B cell (primary cell): ENCODE measurements around the gene PPP1R18. TPM values are rescaled to one million over a fixed set of nuclear protein-coding genes. Genes with fewer than 3 reads are reported as not detected.

Source experiments
- ATAC-seq: fragments of 200-7000 bp; cut with Tn5 transposase; one replicate; pipeline ENCODE4 v1.10.0; 2021; ENCODE audit warnings: low read depth, mild to moderate bottlenecking, moderate number of reproducible peaks, moderate library complexity
- CTCF ChIA-PET: fragments of 350-600 bp; sonication (Branson Sonifier 250); formaldehyde crosslinking; loops from one replicate; lab custom pipeline; 2021; ENCODE audit warnings: antibody characterized with exemption, inconsistent platforms; lab: Charles Lee
- POLR2A ChIA-PET: fragments of 350-600 bp; sonication (Branson Sonifier 250); formaldehyde crosslinking; loops from one replicate; lab custom pipeline; 2021; ENCODE audit warnings: antibody characterized with exemption; lab: Charles Lee
- DNase-seq: peaks from one replicate; pipeline ENCODE4 v3.0.0; 2013
- H2AFZ ChIP-seq: 2 replicates; pipeline ENCODE4 v1.6.1; 2012; ENCODE audit warnings: mild to moderate bottlenecking, low read depth, low read length; ENCODE audit not compliant: insufficient read depth, poor library complexity, severe bottlenecking
- H3K27ac ChIP-seq, 2 donors: 1 replicate in 1 of 2; 2 replicates in 1 of 2; pipeline ENCODE4 v1.5.1; 2012 to 2013; ENCODE audit warnings: low read length in 2 of 2, mild to moderate bottlenecking in 2 of 2, moderate library complexity in 1 of 2
- H3K27me3 ChIP-seq, 4 experiments: fragments of 200-600 bp in 1 of 4; sonication (generic) in 1 of 4; replicated peaks in 1 of 4; 1 replicate in 2 of 4; 2 replicates in 2 of 4; pipeline versions ENCODE4 v1.6.1 to v1.7.0; 2013 to 2016; ENCODE audit warnings: low read length in 3 of 4, mild to moderate bottlenecking in 2 of 4, mixed read lengths in 1 of 4, moderate library complexity in 1 of 4; ENCODE audit not compliant: insufficient read depth in 4 of 4, control insufficient read depth in 3 of 4; ENCODE audit errors: control extremely low read depth in 1 of 4
- H3K36me3 ChIP-seq, 2 experiments: replicated peaks in 1 of 2; 1 replicate in 1 of 2; 2 replicates in 1 of 2; pipeline versions ENCODE4 v1.6.1 to v1.7.1; 2013; ENCODE audit warnings: low read length in 1 of 2; ENCODE audit not compliant: insufficient read depth in 2 of 2, control insufficient read depth in 1 of 2; ENCODE audit errors: control extremely low read depth in 1 of 2, extremely low read depth in 1 of 2
- H3K4me1 ChIP-seq, 2 donors: fragments of 200-600 bp in 1 of 2; sonication (generic) in 1 of 2; 1 replicate in 1 of 2; 2 replicates in 1 of 2; pipeline versions ENCODE4 v1.5.1 to v1.6.1; 2013 to 2017; ENCODE audit warnings: low read length in 2 of 2; ENCODE audit not compliant: control insufficient read depth in 2 of 2, insufficient read depth in 2 of 2
- H3K4me2 ChIP-seq: replicated peaks from 2 replicates; pipeline ENCODE3; 2012; ENCODE audit warnings: mild to moderate bottlenecking, low read depth, low read length; ENCODE audit not compliant: poor library complexity, severe bottlenecking
- H3K4me3 ChIP-seq, 5 experiments: fragments of 200-600 bp in 1 of 5; sonication (generic) in 1 of 5; 1 replicate in 3 of 5; 2 replicates in 2 of 5; pipeline versions ENCODE4 v1.5.1 to v1.7.0; 2011 to 2016; ENCODE audit warnings: low read length in 4 of 5, mild to moderate bottlenecking in 4 of 5, low read depth in 2 of 5, control low read depth in 1 of 5, moderate library complexity in 1 of 5; ENCODE audit not compliant: insufficient read depth in 1 of 5; ENCODE audit errors: control extremely low read depth in 1 of 5, extremely low read depth in 1 of 5
- H3K79me2 ChIP-seq: fragments of 200-600 bp; sonication (generic); one replicate; pipeline ENCODE4 v1.6.0; 2016; ENCODE audit warnings: low read length; ENCODE audit not compliant: control insufficient read depth, insufficient read depth
- H3K9ac ChIP-seq: fragments of 200-600 bp; sonication (generic); 2 replicates; pipeline ENCODE4 v1.6.1; 2017; ENCODE audit warnings: mild to moderate bottlenecking, low read length, moderate library complexity
- H3K9me3 ChIP-seq, 3 donors: one replicate each; pipeline versions ENCODE4 v1.6.1 to v1.7.1; 2013; ENCODE audit warnings: low read length in 2 of 3; ENCODE audit not compliant: control insufficient read depth in 2 of 3, insufficient read depth in 1 of 3; ENCODE audit errors: control extremely low read depth in 1 of 3
- H4K20me1 ChIP-seq: 2 replicates; pipeline ENCODE4 v1.6.0; 2012; ENCODE audit warnings: mild to moderate bottlenecking, low read length; ENCODE audit not compliant: insufficient read depth, control insufficient read depth, poor library complexity, severe bottlenecking
- H3K27ac Mint-ChIP-seq: one replicate; pipeline ENCODE4 v1.8.0; 2021; ENCODE audit warnings: mixed read lengths
- H3K27me3 Mint-ChIP-seq: one replicate; pipeline ENCODE4 v1.8.0; 2021; ENCODE audit warnings: mixed read lengths
- H3K4me1 Mint-ChIP-seq: one replicate; pipeline ENCODE4 v1.8.0; 2021; ENCODE audit warnings: mixed read lengths
- H3K4me3 Mint-ChIP-seq: one replicate; pipeline ENCODE4 v1.8.0; 2021; ENCODE audit warnings: mixed read lengths
- H3K9me3 Mint-ChIP-seq: one replicate; pipeline ENCODE4 v1.8.0; 2022; ENCODE audit warnings: mixed read lengths; ENCODE audit not compliant: insufficient read depth
- CTCF ChIP-seq: fragments of 200-600 bp; IDR thresholded peaks from one replicate; pipeline ENCODE4 v1.8.0; 2022; ENCODE audit warnings: antibody characterized with exemption, mild to moderate bottlenecking
- EZH2 ChIP-seq: IDR thresholded peaks from 2 replicates; pipeline ENCODE4 v1.6.1; 2012; ENCODE audit warnings: borderline replicate concordance, low read depth, mild to moderate bottlenecking, moderate library complexity, low read length; ENCODE audit not compliant: insufficient read depth, poor library complexity, severe bottlenecking
- WGBS: methylation state at CpG from one replicate; pipeline ENCODE4 v1.1.5; 2013; ENCODE audit warnings: missing lambda C conversion rate; ENCODE audit not compliant: insufficient coverage; 5-methylcytosine and 5-hydroxymethylcytosine counted together
- intact Hi-C: fragments of 100-400 bp; cut with micrococcal nuclease; formaldehyde crosslinking; loops from one replicate; pipeline ENCODE4 v1.10.0; 2022
- polyA plus RNA-seq: library from polyadenylated mRNA; depleted of rRNA; stranded (reverse); fragments of >200 nt; gene quantifications from 2 replicates; pipeline ENCODE4 v1.2.3, GENCODE V29; 2012
- total RNA-seq, 2 donors: library from RNA; stranded (reverse); fragments of 120-200 nt in 1 of 2; gene quantifications; 1 replicate in 1 of 2; 2 replicates in 1 of 2; pipeline versions ENCODE4 v1.2.3 to v1.2.4, GENCODE V29; 2013 to 2022

The PPP1R18 gene
- total and polyA plus RNA-seq, 2 donors (not counting 1 experiment from before 2014, with no cell fraction given): 113 to 125 TPM

- intact Hi-C loops: loop anchor here (1.0 kb wide), 4 partner anchors 8 to 64 kb away; partner anchors contain the start of genes DHX16, MDC1, MRPS18B and NRM
- H3K4me2 ChIP-seq: peak overlapping the region; percentile 100
- 10% methylated on average over 3 of the region's 4 CpGs for WGBS
- H3K4me1 ChIP-seq: peaks cover 38 to 39% of the 10 kb centered on the region in 2 donors
- H4K20me1 ChIP-seq: peaks cover 90% of the 10 kb centered on the region
- Mint-ChIP-seq H3K4me1 (peaks cover 57% of the 10 kb centered on the region), H3K9me3 (no peaks in the 10 kb centered on the region), H3K27me3 (no peaks in the 10 kb centered on the region), H3K27ac (peak overlapping the region; percentile 99), H3K4me3 (peak overlapping the region; percentile 97)
- peak; percentile 50 for DNase-seq
- peaks cover 95% of the 10 kb centered on the region for H3K79me2 ChIP-seq
- no peak overlapping the region for H2AFZ ChIP-seq
- peak overlapping the region; percentile 91 to 100 (median 97) for H3K4me3 ChIP-seq
- no peaks in the 10 kb centered on the region for H3K9me3 ChIP-seq
- H3K36me3 ChIP-seq: peaks cover 2 to 47% of the 10 kb centered on the region in 2 experiments
- TF ChIP-seq EZH2: no peak
- TF ChIP-seq CTCF: no peak
- ATAC-seq: no peak
- ChIA-PET POLR2A (interaction anchor here (0.6 to 8.7 kb wide), 5 partner anchors 9 to 64 kb away, joined by 3 to 216 read pairs (median 7); partner anchors contain the start of genes DHX16, MDC1, MRPS18B and PPP1R10), CTCF (interaction anchor here (1.1 to 19.8 kb wide), 6 partner anchors 9 to 139 kb away, joined by 3 to 963 read pairs (median 8); partner anchors contain the start of genes ATAT1, DHX16, MDC1 and NRM)
- peak overlapping the region; percentile 98 for H3K9ac ChIP-seq
- no peaks in the 10 kb centered on the region for H3K27me3 ChIP-seq
- peak overlapping the region; percentile 57 to 97 for H3K27ac ChIP-seq
These were observed 4.7 kb downstream of the PPP1R18 start for GRCh38 chr6:30681766-30682142.
